Tongue (tissue), 2 donors: Measurements from ENCODE around the gene ITK. TPM values are rescaled to one million over a fixed set of nuclear protein-coding genes. Genes with fewer than 3 reads are reported as not detected.

ENCODE experiments used
- DNase-seq: peaks from one replicate; pipeline ENCODE4 v3.0.0-alpha.2; 2015
- total RNA-seq: library from RNA; depleted of rRNA; stranded (reverse); fragments of >200 nt; gene quantifications from one replicate; pipeline ENCODE4 v1.2.3, GENCODE V29; 2014

ITK gene
- total RNA-seq, 1 donor from 2014 or later: 4.4 TPM

DNA sequence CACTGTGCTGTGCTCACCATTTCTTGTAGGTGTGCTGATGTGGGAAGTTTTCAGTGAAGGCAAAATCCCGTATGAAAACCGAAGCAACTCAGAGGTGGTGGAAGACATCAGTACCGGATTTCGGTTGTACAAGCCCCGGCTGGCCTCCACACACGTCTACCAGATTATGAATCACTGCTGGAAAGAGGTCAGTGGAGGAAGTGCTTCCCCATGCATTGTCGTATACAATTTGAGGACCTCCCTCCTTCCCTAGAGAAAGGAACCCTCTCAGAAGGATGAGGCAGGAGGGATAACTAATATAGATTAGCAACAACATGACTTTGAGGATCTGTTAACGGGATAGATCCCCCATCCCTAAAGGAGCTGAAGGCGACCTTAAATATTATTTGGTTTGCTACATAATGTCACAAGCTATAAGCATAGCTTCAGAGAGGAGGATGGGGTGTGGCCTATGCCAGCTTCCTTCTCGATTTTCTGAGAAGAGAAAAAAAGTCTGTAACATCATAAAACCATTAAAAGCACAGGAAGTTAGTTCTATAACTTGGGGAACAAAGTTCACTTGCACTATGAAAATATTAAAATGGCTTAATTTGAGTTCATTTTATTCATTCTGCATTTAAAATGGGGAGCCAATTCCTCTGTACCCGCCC, 68.3 kb downstream of the ITK start:
- DNase-seq: no peak

DNA sequence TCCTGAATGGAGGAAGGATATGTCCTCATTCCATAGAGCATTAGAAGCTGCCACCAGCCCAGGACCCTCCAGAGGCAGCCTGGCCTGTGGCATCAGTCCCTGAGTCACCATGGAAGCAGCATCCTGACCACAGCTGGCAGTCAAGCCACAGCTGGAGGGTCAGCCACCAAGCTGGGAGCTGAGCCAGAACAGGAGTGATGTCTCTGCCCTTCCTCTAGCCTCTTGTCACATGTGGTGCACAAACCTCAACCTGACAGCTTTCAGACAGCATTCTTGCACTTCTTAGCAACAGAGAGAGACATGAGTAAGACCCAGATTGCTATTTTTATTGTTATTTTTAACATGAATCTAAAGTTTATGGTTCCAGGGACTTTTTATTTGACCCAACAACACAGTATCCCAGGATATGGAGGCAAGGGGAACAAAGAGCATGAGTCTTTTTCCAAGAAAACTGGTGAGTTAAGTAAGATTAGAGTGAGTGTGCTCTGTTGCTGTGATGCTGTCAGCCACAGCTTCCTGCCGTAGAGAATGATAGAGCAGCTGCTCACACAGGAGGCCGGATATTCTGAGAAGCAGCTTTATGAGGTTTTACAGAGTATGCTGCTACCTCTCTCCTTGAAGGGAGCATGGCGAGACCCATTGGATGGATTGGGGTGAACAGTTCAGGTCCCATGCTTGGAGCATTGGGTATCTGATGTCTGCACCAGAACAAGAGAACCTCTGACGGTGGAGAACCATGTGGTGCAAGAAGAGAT, 72.2 kb downstream of the ITK start:
- DNase-seq: no peak

- DNase-seq: peak; percentile 58
These were observed 72.9 kb downstream of the ITK start for GRCh38 chr5:157253547-157253946.

DNA sequence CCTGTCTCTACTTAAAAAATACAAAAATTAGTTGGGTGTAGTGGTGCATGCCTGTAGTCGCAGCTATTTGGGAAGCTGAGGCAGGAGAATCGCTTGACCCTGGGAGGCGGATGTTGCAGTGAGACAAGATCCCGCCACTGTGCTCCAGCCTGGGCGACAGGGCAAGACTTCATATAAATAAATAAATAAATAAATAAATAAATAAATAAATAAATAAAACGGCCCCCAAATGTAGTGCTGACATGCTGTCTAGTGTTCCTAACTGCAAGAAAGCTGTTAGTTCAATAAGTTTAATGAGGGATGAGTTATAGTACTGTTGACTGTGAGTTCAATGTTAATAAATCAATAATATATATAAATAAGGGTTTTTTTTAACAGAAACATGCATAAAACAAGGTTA, 77.8 kb downstream of the ITK start:
- no peak for DNase-seq

- no peak for DNase-seq
These were observed 79.1 kb downstream of the ITK start for GRCh38 chr5:157259699-157260098.

DNA sequence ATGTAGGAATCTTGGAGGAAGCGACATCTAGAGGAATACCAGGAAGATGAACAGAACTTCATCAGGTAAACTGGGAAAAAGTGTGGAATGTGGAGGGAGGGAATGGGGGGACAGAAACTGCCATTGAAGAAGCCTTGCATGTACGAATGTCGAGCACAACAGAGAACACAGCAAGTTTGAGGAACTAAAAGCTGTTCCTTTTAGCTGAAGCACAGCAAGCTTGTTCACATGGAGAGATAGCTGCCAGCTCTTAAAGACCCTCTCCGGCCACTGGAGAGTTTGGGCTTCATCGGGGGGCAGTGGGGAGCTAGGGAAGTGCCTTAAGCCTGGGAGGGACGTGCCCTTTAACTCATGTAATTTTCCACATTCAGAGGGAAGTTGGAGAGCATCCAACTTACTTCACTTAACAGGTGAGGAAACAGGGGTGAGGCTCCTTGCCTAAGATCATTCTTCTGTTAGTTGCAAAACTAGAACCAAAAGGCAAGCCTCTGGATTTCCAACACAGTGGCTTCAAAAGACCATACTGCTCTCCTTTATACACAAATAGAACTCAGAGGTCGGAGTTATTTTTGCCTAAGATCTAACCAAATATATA, 83.0 kb downstream of the ITK start:
- DNase-seq: no peak

DNA sequence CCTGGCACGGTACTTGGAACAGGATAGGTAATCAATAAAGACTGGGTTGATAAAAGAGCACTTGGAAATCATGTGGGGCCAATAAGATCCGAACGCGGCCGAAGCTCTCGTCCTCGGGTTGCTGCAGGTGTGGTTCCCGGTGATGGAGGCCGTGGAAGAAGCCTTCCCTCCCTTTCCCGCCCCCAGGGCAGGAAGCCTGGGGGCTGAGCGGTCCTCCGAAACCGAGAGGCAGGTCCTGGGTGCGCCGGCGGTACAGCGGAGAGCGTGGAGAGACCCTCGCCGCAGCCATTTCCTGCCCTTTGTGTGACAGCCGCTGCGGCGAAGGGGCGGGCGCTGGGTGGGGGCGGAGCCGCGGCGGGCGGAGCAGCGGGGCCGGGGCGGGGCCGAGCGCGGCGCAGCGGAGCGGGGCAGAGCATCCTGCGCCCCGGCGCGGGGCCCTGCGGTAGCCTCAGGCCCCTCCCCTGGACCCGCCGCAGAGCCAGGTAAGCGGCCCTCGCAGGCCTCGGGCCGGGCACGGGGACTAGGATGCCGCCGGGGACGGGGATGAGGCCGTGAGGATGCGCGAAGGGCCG, 85.2 kb downstream of the ITK start, which contains the start of gene CYFIP2:
TSS of gene CYFIP2 (plus strand) at position 410 of the 572 bp plus-strand sequence. CDS start 19,239 bp downstream, outside the sequence.
- DNase-seq: peak; percentile 75

DNA sequence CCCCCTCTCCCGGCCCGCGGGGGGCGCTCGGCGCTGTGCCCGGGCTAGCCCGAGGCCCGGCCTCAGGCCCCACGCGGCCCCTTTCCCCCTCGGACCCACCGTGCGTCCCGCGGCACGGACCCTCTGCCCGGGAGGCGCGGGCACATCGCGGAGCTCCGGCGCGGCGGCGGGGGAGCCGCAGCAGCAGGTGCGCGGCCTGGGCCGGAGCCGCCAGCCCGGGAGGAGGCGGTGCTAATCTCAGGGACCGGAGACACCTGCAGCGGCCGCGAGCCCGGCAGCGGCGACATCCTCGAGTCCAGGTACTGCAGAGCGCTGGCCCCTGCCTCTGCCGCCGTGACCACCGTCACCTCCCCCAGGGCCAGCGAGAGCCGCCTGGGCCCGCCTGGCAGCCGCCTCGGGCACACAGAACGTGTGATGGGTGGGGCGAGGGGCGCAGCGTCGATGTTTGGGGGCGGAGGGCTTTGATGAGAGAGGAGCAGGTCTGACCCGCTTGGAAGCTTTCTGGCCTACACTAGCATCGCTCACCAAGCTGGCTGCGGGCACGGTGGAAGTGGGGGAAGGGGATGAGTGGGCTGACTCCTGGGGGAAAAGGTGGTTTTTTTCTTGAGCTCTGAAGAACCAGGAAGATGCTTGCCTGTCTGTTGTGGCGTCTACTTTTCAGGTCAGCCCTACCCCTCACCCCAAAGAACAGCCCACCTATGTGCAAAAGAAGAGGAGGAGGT, 85.8 kb downstream of the ITK start:
- peak; percentile 13 for DNase-seq

GRCh38 chr5:157267025-157267424, 86.4 kb downstream of the ITK start:
- no peak for DNase-seq

DNA sequence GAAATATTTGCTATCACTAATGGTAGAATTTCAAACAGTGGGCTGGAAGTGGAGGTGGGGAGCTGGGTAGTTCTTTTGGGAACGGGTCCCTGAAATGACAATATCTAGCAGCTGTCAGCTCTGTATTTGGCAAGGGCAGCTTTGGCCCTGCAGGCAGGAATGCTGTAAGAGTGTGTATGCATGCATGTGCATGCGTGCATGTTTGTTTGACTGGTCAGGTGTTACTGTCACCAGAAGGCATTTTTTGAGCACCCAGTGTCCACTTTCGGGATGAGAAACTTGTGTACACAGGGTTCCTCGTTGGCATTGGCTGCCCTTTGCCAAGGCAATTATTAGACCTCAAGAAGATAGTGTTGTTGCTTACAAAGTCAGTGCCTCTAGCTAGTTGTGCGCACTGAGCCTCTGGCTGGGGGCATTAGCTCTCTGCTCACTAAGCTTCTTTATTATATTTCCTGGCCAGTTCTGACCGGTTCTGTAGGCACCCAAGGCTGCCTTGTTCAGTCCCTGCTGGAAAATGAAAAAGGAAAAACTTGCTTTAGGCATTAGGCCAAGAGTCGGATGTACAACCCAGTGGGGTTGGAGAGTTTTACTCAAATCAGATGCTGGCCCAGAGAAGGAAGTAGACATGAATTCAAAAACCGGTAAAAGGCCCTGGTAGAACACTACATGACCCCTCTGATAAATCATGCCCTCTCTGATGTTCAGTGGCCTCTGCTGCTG, 87.3 kb downstream of the ITK start:
- peak; percentile 65 for DNase-seq

DNA sequence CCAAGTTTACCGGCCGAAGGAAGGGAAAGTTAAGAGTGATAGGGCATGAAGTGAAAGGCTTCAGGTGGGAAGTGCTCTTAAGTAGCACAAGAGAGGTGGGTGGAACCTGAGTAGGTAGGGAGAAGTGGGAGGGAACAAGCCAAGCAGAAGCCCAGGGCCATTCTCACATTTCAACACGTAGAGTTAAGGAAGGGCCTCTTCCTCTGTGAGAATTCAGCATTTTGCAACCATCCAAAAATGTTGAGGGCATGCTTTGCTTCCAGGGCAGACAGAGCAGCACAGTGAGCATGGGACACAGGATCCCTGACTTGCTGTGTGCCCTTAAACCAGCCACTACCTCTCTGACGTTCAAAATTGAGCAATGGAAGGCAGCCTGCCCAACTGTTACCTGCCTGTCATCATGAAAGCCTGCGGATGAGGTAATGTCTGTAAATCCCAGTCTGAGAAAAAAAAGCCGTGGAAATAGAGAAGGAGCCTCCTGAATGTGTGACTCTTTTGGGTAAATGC, 88.6 kb downstream of the ITK start:
- DNase-seq: no peak

DNA sequence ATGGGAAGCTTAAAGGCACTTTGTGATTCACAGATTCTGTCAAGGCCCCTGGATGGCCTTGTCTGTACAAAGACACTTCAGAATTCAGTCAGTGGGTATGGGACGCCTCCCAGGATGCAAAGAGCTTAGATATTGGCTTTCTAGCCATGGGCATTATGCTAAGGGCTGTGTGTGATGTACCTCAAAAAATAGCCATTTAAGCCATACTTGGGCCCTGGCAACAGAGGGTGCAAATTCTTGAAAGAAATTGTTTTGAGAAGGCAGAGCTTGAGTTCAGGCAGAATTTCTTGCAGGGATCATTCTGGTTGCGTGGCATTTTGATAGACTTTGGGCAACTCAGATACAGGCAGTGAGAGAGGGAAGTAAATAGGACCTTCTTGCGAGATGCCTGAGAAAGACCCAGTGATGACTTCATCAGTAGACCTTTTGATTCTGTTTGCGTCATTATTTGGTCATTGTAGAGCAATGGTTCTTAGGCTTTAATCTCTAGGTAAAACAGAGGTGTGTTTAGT, 89.2 kb downstream of the ITK start:
- DNase-seq: no peak

- DNase-seq: no peak
These were observed 90.1 kb downstream of the ITK start for GRCh38 chr5:157270771-157271170.

GRCh38 chr5:157271740-157272271, 91.2 kb downstream of the ITK start:
- DNase-seq: no peak

DNA sequence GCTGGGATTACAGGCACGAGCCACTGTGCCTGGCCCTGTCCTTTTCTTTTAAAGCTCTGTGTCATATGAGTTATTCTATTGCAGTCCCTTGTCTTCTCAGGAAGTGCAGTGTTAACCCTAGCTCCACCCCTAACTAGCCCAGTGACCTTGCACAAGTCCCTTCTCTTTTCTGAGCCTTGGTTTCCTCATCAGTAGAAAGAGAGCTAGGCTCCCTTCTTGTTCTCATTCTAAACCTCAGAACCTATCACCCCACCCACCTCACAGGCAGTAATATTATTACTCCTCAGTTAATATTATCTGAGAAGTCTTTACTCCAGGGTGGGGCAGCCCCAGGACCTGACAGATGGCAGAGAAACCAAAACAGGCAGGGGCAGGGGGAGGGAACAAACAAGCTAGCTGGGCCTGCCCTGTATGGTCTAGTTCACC, 92.5 kb downstream of the ITK start:
- no peak for DNase-seq

DNA sequence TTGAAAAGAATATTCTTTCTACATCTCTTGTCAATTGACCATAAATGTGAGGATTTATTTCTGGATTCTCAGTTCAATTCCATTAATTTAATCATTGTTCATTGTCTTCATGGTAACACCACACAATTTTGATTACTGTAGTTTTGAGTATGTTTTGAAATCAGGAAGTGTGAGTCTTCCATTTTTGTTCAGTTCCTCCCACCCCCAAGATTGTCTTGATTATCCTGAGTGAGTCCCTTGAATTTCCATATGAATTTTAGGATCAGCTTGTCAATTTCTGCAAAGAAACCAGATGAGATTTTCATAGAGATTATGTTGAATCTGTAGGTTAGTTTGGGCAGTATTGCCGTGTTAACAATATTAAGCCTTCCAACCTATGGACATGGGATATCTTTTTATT, 94.8 kb downstream of the ITK start:
- DNase-seq: no peak

DNA sequence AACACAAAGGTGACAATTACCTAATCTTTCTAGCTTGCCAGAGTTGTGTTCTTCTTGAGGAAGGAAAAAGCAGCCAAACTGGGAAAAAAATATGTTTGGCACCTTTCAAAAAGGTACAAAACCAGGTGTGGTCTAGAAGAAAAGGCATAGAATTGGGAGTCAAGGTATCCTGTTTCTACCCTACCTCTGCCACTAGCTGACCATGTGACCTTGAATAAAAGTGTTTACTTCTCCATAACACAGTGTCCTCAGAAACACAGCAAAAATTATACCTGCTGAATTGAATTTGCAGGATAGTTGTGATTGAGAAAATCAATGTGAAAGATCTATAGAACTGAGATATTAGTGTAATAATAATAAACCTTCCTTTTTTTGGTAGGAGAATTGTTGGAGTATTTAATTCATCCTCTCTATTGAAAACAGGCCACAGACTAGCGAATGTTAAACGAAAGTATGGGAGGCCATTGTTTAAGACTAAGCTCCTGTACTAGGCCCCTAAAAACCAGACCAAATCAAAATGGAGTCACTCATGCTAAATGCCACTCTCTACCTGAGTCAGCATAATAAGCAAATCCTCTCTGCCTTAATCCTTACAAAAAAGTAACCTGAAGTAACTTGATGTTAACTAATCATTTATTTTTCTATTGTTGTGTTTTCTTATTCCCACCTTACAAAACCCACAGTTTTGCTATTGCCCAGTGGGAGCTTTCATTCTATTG, 97.8 kb downstream of the ITK start:
- no peak for DNase-seq

- DNase-seq: no peak
These were observed 99.1 kb downstream of the ITK start for GRCh38 chr5:157279605-157280239.

DNA sequence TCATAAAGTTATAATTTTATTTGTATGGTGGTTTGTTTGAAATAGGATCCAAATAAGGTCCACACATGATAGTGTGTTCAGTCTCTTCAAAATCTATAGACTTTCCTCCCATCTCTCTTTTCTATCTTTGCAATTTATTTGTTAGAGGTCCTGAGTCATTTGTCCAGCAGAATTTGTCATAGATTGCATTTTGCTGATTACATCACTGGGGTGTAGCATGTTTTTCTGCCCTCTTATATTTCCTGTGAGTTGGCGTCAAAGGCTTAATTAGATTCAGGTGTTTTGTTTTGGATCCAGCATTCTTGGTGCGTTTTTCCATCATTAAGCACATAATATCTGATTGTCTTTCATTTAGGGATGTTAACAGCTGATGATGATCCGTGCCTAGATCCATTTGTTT, 100.3 kb downstream of the ITK start:
- DNase-seq: no peak

DNA sequence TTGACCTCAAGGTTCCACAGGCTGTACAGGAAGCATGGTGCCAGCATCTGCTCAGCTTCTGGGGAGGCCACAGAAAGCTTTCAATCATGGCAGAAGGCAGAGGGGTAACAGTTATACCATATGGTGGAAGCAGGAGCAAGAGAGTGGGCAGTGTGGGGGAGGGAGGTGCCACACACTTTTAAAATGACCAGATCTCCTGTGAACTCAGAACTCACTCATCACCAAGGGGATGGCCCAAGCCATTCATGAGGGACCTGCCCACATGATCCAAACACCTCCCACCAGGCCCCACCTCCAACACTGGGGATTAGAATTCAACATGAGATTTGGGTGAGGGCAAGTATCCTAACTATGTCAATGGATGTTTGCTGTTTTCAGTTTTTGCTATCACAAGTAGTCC, 101.5 kb downstream of the ITK start:
- DNase-seq: no peak
